Transverse colon (tissue), 3 donors: ENCODE data around the gene PCDHGB1.

ENCODE experiments used
- EP300 ChIP-seq: sonication (generic); formaldehyde crosslinking; IDR thresholded peaks from one replicate; pipeline ENCODE4 v1.6.1; 2017; ENCODE audit warnings: antibody characterized with exemption, low read depth
- POLR2A ChIP-seq: fragments of 450-650 bp; IDR thresholded peaks from one replicate; pipeline ENCODE4 v1.6.1; 2016; ENCODE audit warnings: antibody characterized with exemption, mild to moderate bottlenecking, moderate library complexity
- TF ChIP-seq, protein P1 (sequence below), 5 experiments: fragments of 200-600 bp in 3 of 5; fragments of 450-650 bp in 2 of 5; sonication (generic) in 3 of 5; IDR thresholded peaks; 1 replicate in 2 of 5; 2 replicates in 3 of 5; pipeline ENCODE4 v1.5.1; 2016 to 2017; ENCODE audit warnings: antibody characterized with exemption in 5 of 5, inconsistent platforms in 3 of 5, mild to moderate bottlenecking in 2 of 5, moderate library complexity in 1 of 5

- TF ChIP-seq, protein P1, sequence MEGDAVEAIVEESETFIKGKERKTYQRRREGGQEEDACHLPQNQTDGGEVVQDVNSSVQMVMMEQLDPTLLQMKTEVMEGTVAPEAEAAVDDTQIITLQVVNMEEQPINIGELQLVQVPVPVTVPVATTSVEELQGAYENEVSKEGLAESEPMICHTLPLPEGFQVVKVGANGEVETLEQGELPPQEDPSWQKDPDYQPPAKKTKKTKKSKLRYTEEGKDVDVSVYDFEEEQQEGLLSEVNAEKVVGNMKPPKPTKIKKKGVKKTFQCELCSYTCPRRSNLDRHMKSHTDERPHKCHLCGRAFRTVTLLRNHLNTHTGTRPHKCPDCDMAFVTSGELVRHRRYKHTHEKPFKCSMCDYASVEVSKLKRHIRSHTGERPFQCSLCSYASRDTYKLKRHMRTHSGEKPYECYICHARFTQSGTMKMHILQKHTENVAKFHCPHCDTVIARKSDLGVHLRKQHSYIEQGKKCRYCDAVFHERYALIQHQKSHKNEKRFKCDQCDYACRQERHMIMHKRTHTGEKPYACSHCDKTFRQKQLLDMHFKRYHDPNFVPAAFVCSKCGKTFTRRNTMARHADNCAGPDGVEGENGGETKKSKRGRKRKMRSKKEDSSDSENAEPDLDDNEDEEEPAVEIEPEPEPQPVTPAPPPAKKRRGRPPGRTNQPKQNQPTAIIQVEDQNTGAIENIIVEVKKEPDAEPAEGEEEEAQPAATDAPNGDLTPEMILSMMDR (IDR thresholded peaks at IDR 0.05), result no peak
- TF ChIP-seq POLR2A (no peak), EP300 (no peak)
Observed at GRCh38 chr5:141373673-141374317, 23.9 kb downstream of the PCDHGB1 start, which contains the start of gene PCDHGA6.
